Activated CD8-positive, alpha-beta memory T cell treated with anti-CD3 and anti-CD28 coated beads, Interleukin-2, amount 50 U/mL, for 48 hours (primary cell): ENCODE measurements around the gene METRNL.
"Not testable (repeated sequence)": the region's sequence is repeated elsewhere in the genome, so short reads cannot be mapped to it uniquely, and the experiment has no call there.

Source experiments
- DNase-seq: peaks from one replicate; pipeline ENCODE4 v3.0.0-alpha.2; 2020

The METRNL gene, protein sequence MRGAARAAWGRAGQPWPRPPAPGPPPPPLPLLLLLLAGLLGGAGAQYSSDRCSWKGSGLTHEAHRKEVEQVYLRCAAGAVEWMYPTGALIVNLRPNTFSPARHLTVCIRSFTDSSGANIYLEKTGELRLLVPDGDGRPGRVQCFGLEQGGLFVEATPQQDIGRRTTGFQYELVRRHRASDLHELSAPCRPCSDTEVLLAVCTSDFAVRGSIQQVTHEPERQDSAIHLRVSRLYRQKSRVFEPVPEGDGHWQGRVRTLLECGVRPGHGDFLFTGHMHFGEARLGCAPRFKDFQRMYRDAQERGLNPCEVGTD

DNA sequence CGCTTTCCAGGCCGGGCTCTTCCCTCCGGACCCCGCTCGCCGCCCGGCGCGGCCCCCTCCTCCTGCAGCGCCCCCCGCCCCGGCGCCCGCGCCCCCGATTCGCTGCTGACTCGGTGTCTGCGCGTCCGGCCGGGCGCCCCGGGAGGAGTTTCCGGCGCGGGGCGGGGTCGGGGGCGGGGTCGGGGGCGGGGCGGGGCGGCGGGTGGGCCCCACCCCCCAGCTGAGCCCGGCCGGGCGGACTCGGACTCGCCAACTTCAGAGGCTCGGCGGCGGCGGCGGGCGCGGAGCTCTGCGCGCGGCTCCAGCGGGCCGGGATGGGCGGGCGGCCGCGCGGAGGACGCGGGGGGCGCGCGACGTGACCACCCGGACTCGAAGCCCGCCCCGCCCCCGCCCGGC, at the start of gene METRNL:
TSS of gene METRNL (plus strand) at position 258 of the 396 bp plus-strand sequence. CDS start 207 bp downstream, outside the sequence.
- DNase-seq = peak; percentile 87

DNA sequence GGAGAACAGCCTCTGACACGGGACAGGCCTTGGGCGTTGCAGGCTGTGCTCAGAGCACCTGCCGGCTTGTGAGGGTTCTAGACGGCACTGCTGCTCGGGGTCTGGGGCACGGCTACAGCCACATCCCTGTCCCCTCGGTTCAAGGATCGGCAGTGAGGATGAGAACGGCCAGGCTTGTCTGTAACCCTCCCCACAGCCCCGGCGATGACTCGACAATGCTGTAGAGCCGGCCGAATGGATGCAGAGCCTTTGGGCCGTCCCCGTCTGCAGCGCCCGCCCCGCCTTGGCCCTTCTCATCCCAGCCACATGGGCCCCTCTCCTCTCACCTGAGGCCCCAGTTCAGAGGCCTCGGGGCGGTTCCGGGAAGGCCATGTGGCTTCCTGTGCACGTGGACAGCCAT, 49.0 kb upstream of the METRNL start:
- DNase-seq = peak; percentile 43

DNA sequence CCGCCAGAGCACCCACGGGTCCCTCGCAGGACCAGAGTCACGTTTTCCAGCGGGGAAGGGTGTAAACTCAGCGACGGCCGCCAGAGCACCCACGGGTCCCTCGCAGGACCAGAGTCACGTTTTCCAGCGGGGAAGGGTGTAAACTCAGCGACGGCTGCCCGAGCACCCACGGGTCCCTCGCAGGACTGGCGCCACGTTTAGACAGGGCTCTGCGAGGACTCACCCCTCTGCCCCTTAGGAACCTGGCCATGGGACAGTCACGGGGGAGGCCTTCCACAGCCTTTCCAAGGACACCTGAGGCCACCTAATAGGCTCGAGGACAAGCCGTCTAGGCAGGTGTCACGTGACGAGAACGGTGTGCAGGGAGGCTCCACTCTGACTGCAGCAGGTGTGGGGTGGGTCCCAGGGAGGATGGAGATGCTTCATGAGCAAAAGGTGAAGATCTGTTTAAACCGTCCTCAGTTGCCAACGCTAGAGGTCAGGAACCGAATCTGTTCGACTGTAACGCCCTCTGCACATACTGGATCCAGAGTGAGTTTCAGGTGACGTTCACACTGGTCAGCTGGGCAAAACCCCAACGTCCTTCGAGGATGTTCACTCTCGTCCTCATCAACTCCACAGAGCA, 48.0 kb upstream of the METRNL start:
- DNase-seq = peak; percentile 47

DNA sequence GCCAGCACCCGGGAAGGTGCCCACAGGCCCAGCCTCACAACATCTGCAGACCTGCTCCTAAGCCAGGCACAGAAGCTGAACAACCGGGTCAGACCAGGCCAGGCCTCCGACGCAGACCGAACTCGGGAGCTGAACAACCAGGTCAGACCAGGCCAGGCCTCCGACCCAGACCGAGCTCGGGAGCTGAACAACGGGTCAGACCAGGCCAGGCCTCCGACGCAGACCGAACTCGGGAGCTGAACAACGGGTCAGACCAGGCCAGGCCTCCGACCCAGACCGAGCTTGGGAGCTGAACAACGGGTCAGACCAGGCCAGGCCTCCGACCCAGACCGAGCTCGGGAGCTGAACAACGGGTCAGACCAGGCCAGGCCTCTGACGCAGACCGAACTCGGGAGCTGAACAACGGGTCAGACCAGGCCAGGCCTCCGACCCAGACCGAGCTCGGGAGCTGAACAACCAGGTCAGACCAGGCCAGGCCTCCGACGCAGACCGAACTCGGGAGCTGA, 47.4 kb upstream of the METRNL start:
- DNase-seq = peak; percentile 35

DNA sequence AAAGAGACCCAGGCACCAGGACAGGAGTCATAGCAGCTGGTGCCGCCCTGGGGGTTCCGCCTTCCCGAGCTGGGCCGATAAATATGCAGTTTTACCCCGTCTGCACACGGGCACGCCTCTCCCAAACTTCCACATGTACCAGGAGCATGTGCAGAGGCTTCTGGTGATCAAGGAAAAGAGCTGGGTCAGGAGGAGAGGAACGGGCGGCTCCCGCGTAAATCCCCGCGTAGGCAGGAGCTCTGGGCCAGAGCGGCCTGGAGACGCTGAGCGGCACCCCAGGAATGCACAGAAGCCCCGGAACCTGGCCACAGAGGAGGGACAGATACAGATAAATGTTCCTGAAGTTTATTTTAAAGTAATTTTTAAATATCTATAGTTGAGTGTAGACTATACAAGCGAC, 46.6 kb upstream of the METRNL start:
- peak; percentile 10 for DNase-seq

DNA sequence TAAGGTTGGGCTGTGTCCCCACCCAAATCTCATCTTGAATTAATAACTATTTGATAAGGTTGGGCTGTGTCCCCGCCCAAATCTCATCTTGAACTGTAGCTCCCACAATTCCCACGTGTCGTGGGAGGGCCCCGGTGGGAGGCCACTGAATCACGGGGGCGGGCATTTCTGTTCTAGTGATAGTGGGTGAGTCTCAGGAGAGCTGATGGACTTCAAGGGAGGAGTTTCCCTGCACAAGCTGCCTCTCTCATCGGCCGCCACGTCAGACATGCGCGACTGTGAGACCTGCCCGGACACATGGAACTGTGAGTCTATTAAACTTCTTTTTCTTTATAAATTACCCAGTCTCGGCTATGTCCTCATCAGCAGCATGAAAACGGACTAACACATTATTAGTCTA, 44.9 kb upstream of the METRNL start:
- peak; percentile 34 for DNase-seq

DNA sequence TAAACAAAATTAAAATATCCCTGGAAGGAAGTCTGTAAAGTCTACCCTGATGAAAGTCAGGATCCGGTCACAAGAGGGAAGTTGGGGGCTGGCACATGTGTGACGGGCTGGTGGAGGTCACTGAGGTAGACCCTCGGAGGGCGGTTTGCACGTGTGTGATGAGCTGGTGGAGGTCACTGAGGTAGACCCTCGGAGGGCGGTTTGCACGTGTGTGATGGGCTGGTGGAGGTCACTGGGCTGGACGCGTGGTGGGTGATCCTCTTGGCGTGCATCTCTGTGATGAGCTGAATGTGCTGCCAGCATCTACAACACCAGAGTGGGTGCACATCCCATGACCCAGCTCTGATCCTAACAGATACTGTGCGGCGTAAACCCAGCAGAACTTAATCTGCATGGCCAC, 43.7 kb upstream of the METRNL start:
- peak; percentile 34 for DNase-seq

DNA sequence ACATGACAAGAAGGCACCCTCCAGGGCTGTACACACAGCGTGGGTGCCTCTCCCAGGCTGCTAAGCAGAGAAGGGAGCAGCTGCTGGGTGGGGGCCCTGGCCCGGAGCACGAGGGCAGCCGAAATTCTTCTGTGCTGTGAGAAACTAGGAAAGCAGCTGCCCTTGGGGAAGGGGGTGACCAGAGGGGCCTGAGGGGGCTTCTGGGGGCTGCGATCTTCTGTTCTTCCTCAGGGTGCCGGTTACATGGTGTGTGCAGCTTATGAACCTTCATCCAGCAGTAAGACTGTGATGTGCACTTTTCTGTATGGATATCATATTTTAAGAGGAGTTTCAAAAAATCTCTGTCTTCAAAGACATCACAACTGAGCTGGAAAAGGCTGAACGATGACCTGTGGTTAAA, 43.2 kb upstream of the METRNL start:
- no peak for DNase-seq

DNA sequence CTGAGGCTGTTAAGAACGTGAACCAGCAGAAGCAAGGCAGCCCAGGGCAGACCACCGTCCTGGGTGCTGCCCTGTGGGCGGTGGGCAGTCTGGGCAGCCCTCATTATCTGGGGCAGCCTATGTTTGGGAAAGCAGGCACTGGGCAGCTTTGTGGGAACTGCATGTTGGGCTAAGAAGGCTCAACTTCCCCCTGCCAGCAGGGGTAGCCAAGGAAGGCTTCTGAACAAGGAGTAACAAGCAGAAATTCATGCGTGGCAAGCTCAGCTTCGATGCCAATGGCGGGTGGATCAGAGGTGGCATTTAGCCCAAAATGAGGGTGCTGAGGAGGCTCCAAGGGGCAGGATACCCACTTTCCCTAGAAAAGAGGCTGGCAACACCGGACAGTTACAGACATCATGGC, 42.7 kb upstream of the METRNL start:
- peak; percentile 36 for DNase-seq

DNA sequence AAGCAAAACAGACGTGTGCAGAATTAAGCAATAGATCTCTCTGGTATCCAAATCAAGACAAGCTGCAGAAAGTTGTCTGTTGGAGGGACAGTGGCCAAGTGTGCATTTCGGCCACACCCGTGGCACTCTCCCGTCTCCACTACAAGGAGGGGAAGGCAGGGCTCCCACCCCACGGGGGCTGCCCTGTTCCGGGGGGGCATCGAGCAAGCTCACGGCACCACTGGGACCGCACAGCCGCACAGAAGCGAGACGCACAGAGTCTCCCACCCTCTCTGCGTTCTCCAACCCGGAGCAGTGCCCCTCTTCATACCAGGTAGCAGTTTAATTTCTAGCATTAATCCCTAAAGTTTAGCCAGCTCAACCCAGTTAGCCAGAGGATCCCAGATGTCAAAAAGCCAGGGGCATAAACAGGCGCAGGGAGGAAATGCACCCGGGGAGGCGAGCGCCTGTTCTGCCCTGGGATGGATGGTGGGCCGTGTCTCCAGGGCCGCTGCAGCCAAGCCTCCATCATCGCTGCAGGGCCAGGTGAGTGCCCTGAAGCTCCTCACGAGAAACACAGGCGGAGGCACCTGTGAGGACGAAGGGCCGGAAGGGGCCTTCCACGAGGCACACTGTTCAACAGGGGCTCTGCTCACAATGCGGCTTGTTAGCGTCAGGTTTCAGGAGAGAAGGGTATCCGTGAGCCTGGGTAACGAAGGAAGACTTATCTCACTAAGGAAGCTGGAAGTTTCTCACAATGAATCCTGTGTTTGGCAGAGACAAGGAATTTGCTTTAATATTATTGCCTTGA, 42.1 kb upstream of the METRNL start:
- peak; percentile 20 for DNase-seq

DNA sequence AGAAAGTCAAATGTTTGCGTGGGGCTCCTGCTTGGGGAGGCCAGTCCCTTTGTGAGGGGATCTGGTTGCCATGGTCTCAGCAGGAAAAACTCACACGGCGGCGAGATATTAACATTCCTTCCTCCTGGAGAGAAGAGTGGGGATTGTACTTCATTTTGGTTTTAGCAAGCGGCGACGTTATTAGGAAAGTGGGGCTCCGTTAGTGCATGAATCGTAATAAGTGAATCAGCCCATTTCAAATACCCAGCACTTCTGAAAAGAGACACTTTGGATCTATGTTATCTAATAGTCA, 41.6 kb upstream of the METRNL start:
- DNase-seq = peak; percentile 7

DNA sequence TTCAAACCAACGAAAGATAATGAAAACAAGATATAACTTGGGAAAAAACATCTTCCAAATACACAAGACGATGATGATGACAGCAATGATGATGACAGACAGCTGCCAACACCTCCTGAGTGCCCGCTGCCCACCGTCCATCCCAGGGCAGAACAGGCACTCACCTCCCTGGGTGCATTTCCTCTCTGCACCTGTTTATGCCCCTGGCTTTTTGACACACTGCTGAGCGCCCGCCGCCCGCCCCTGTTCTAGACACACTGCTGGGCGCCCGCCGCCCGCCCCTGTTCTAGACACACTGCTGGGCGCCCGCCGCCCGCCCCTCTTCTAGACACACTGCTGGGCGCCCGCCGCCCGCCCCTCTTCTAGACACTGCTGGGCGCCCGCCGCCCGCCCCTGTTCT, 40.4 kb upstream of the METRNL start:
- not testable (repeated sequence) for DNase-seq

DNA sequence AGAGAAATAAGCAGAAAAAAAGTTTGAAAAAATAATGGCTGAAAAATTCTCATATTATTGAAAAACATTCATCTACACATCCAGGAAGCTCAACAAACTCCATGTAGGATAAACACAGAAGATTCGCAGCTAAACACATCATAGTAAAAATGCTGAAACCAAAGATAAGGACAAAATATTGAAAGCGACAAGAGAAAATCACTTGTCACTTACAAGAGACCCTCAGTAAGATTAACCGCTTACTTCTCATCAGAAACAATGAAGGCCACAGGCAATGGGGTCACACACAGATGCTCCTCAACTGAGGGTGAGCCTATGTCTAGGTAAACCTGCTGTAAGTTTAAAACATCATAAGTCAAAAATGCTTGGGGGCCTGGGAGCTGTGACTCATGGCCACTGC, 38.1 kb upstream of the METRNL start:
- DNase-seq = no peak

DNA sequence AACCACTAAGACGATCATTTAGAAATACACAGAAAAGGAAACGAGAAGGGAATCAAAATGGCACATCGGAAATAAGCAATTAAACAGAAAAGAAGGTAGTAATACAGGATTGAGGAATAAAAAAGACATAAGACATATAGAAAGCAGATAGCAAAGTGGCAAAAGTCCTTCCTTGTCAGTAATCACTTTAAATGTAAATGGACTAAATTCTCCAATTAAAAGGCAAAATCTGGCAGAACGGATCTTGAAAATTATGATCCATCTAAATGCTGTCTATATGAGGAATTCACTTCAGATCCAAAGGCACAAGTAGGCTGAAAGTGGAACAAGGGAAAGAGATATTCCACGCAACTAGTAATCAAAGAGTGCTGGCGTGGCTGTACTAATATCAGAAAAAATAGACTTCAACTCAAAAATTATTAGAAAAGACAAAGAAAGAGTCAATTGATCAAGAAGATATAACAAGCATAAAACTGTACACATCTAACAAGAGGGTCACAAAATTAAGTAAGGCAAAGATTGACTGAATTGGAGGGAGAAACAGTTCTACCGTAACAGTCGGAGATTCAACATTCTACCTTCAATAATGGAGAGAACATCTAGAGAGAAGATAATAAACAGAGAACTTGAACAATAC, 36.8 kb upstream of the METRNL start:
- no peak for DNase-seq

DNA sequence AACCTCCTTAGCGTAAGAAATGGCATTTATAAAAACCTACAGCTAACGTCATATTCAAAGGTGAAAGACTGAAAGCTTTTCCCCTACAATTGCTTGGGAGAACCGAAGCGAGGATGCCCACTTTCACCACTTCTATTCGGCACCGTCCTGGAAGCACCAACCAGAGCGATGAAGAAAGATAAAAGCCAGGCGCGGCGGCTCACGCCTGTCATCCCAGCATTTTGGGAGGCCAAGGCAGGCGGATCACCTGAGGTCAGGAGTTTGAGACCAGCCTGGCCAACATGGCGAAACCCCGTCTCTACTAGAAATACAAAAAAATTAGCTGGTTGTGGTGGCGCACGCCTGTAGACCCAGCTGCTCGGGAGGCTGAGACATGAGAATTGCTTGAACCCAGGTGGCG, 34.9 kb upstream of the METRNL start:
- not testable (repeated sequence) for DNase-seq

DNA sequence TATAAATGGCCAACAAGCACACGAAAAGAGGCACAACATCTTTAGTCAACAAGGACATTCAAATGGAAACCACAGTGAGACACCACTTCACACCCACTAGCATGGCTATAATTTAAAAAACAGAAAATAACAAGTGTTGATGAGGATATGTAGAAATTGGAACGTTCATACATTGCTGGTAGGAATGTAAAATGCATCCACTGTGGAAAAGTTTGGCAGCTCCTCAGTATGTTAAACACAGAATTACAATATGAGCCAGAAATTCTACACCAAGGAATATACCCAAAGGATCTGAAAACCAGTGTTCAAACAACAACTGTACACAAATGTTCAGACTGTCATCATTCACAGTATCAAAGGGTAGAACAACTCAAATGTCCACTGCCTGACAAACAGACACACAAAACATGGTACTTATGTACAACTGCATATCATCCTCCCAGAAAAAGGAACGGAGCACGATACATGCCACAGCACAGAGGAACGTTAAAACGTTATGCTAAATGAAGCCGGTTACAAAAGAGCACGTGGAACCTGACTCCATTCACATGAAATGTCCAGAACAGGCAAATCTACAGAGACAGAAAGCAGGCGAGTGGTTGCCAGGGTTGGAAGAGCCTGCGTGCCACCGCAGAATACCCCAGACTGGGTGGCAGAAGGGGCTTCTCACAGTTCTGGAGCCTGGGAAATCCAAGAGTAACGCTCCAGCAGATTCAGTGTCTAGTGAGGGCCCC, 32.8 kb upstream of the METRNL start:
- peak; percentile 30 for DNase-seq

DNA sequence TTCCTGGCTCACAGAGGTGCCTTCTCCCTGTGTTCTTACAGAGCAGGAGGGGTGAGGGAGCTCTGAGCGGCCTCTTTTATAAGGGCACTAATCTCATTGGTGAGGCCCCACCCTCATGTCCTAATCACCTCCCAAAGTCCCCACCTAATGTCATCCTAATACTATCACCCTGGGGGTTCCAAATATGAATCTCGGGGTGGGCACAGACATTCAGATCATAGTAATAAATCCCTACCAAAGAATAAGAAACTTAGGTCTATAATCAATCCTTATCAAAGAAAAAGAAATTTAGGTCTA, 32.3 kb upstream of the METRNL start:
- DNase-seq = no peak

DNA sequence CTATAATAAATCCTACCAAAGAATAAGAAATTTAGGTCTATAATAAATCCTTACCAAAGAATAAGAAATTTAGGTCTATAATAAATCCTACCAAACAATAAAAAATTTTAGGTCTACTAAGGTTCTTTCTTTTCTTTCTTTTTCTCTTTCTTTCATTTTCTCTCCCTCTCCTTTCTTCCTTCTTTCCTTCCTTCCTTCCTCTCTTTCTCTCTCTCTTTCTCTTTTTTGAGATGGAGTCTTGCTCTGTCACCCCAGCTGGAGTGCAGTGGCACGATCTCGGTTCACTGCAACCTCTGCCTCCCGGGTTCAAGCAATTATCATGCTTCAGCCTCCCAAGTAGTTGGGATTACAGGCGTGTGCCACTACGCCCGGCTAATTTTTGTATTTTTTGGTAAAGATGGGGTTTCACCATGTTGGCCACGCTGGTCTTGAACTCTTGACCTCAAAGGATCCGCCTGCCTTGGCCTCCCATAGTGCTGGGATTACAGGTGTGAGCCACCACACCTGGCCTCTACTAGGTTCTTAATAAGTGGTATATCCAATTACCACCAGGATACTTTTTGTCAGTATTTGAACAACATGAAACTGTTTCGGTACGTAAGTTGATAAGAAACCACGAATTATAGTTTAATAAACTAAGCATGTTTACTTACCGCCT, 31.5 kb upstream of the METRNL start:
- DNase-seq = peak; percentile 40

DNA sequence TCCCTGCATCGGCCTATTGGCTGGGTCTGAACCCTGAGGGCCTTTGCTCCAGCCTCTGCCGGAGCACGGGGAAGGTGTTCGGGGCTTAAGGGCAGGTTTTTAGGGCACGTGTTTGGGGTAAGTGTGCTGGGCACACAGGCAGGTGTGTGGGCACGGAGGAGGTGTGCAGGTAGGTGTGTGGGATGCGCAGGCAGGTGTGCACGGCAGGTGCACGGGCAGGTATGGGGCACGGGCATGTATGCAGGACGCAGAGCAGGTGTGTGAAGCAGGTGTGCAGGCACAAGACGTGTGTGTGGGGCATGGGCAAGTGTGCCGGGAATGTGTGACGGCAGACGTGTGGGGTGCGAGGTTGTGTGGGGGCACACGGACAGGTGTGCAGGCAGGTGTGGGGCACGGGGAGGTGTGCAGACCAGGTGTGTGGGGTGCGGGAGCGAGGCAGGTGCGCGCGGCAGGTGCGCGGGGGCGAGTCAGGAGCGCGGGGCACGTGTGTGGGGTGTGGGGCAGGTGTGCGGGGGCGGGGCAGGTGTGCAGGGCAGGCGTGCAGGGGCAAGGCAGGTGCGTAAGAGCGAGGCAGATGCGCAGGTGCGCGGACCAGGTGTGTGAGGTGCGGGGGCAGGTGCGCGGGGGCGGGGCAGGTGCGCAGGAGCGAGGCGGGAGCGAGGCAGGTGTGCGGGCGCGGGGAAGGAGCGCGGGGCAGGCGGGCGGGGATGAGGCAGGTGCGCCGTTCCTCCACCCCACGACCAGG, 28.6 kb upstream of the METRNL start:
- DNase-seq = no peak

DNA sequence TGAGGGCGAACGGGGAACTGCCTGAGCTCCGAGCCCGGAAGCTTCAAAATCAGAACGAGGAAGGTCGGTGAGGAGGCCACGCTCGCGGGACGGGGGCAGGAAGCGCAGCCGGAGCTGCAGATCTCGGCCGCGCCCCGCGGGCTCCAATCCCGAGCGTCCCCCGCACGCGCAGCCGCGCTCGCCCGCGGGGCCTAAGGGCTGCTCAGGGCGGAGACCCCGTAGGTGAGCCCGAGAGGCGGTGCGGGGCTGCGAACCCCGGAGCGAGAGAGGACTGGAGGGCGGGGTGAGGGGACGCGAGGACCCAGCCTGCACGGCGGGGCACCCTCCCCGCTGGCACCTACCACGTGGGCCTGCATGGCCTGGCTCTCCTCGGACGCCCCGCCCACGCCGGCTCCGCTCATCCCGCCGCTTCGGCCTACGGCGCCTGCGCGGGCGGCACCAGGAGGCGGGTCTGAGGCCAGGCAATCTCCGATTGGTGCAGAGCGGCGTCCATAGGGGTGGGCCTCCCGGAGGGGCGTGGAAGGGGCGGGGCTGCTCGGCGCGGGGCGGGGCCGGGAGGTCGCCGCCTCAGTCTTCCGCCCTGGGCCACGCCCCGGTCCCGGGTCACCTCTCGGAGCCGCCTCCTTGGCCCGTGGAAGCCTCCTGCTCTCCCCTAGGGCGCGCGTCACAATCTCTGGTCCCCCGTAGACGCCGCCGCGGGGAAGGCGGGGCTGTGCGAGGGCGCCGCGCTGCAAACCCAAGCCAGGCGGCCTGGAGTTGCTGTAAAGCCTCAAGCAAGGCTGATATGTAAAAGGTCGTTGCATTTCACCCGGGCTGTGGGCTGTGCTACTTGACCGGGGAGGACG, 27.8 kb upstream of the METRNL start:
- peak; percentile 98 for DNase-seq

DNA sequence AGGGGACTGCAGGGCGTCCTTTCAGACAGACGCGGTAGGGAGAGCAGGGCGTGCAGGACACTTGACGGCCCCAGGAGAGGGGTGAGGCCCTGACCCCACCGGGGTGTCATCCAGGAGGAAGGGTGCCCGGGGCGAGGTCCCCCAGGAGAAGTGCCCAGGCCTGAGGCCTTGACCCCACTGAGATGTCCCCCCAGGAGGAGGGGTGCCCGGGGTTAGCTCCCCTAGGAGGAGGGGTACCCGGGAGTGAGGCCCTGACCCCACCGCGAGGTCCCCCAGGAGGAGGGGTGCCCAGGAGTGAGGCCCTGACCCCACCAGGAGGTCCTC, 27.2 kb upstream of the METRNL start:
- DNase-seq = no peak
